Transverse colon (tissue), 4 donors: ENCODE measurements around the gene DHX40. TPM values are rescaled to one million over a fixed set of nuclear protein-coding genes. Genes with fewer than 3 reads are reported as not detected.

ENCODE experiments used
- DNase-seq: peaks from one replicate; pipeline ENCODE4 v3.0.0-alpha.2; 2019
- H3K27ac ChIP-seq, 4 donors: fragments of 200-600 bp; sonication (generic); 2 replicates each; pipeline ENCODE4 v1.5.1; 2016 to 2018; ENCODE audit warnings: inconsistent platforms in 4 of 4
- H3K27me3 ChIP-seq: fragments of 200-600 bp; sonication (generic); 2 replicates; pipeline ENCODE4 v1.5.1; 2017; ENCODE audit warnings: inconsistent platforms
- H3K36me3 ChIP-seq, 4 donors: fragments of 200-600 bp; sonication (generic); 2 replicates each; pipeline ENCODE4 v1.5.1; 2017 to 2019; ENCODE audit warnings: inconsistent platforms in 4 of 4
- H3K4me1 ChIP-seq, 4 donors: fragments of 200-600 bp; sonication (generic); 2 replicates each; pipeline ENCODE4 v1.5.1; 2017 to 2020; ENCODE audit warnings: inconsistent platforms in 4 of 4
- H3K4me3 ChIP-seq, 4 donors: fragments of 200-600 bp; sonication (generic); 1 replicate in 1 of 4; 2 replicates in 3 of 4; pipeline versions ENCODE4 v1.5.1 to v1.6.1; 2017 to 2019; ENCODE audit warnings: inconsistent platforms in 4 of 4
- H3K9me3 ChIP-seq, 2 donors: fragments of 200-600 bp; sonication (generic); 2 replicates each; pipeline ENCODE4 v1.5.1; 2017 to 2019; ENCODE audit warnings: inconsistent platforms in 2 of 2
- EP300 ChIP-seq: sonication (generic); formaldehyde crosslinking; IDR thresholded peaks from one replicate; pipeline ENCODE4 v1.6.1; 2017; ENCODE audit warnings: antibody characterized with exemption, low read depth
- POLR2A ChIP-seq: fragments of 450-650 bp; IDR thresholded peaks from one replicate; pipeline ENCODE4 v1.6.1; 2016; ENCODE audit warnings: antibody characterized with exemption, mild to moderate bottlenecking, moderate library complexity
- POLR2AphosphoS5 ChIP-seq, 3 donors: sonication (generic); formaldehyde crosslinking; IDR thresholded peaks; one replicate each; pipeline ENCODE4 v1.6.1; 2016; ENCODE audit warnings: antibody characterized with exemption in 3 of 3
- WGBS, 2 donors: methylation state at CpG; one replicate each; pipeline ENCODE4 v1.1.5; 2018; ENCODE audit warnings: low coverage in 1 of 2; 5-methylcytosine and 5-hydroxymethylcytosine counted together
- in situ Hi-C, 4 donors: fragments of 200-750 bp; cut with MboI; loops; one replicate each; pipeline versions ENCODE4 v1.15.0 to v1.15.1; 2017; ENCODE audit warnings: low sequenced_read_pairs in 3 of 4, low pct_ligation_motif_present in 1 of 4, low pct_unique_long_range_greater_than_20kb in 1 of 4
- intact Hi-C: fragments of 100-400 bp; cut with DNase I; formaldehyde crosslinking; loops from one replicate; pipeline ENCODE4 v1.15.1; 2023; ENCODE audit warnings: low total_unique reads
- total RNA-seq, 4 donors: library from RNA; depleted of rRNA; stranded (reverse); fragments of >200 nt; gene quantifications; one replicate each; pipeline ENCODE4 v1.1.0, GENCODE V29; 2016
- TF ChIP-seq, protein P1 (sequence below), 5 experiments: fragments of 200-600 bp in 3 of 5; fragments of 450-650 bp in 2 of 5; sonication (generic) in 3 of 5; IDR thresholded peaks; 1 replicate in 2 of 5; 2 replicates in 3 of 5; pipeline ENCODE4 v1.5.1; 2016 to 2017; ENCODE audit warnings: antibody characterized with exemption in 5 of 5, inconsistent platforms in 3 of 5, mild to moderate bottlenecking in 2 of 5, moderate library complexity in 1 of 5

DHX40 gene
- total RNA-seq, 4 donors from 2014 or later = 6.0 to 30.2 (median 15.2) TPM

GRCh38 chr17:59526451-59526850 lies 39.0 kb upstream of the DHX40 start:
- Histone ChIP-seq H3K4me3 (no peak overlapping the region), H3K9me3 (no peaks in the 10 kb centered on the region), H3K4me1 (peaks cover 0 to 3% (median 0%) of the 10 kb centered on the region in 4 donors), H3K36me3 (no peaks in the 10 kb centered on the region), H3K27ac (no peak overlapping the region), H3K27me3 (no peaks in the 10 kb centered on the region)
- no peak for DNase-seq
- intact Hi-C loops (loop anchor here (1.0 kb wide), 1 partner anchor 46 kb away; no protein-coding TSS in a partner anchor), in situ Hi-C loops (no loop called here)
- TF ChIP-seq POLR2AphosphoS5 (IDR thresholded peaks at IDR 0.05) (no peak), EP300 (no peak), POLR2A (no peak)
- TF ChIP-seq, protein P1, sequence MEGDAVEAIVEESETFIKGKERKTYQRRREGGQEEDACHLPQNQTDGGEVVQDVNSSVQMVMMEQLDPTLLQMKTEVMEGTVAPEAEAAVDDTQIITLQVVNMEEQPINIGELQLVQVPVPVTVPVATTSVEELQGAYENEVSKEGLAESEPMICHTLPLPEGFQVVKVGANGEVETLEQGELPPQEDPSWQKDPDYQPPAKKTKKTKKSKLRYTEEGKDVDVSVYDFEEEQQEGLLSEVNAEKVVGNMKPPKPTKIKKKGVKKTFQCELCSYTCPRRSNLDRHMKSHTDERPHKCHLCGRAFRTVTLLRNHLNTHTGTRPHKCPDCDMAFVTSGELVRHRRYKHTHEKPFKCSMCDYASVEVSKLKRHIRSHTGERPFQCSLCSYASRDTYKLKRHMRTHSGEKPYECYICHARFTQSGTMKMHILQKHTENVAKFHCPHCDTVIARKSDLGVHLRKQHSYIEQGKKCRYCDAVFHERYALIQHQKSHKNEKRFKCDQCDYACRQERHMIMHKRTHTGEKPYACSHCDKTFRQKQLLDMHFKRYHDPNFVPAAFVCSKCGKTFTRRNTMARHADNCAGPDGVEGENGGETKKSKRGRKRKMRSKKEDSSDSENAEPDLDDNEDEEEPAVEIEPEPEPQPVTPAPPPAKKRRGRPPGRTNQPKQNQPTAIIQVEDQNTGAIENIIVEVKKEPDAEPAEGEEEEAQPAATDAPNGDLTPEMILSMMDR (IDR thresholded peaks at IDR 0.05) = no peak
- WGBS, 2 donors = 69 to 88% methylated on average over 2 of the region's 2 CpGs

- intact Hi-C loops = no loop called here
- no peaks in the 10 kb centered on the region for H3K4me1 ChIP-seq
- no peaks in the 10 kb centered on the region for H3K9me3 ChIP-seq
- WGBS, 2 donors = 75 to 88% methylated on average over 5 to 6 of the region's 6 CpGs
- H3K36me3 ChIP-seq = no peaks in the 10 kb centered on the region
- no peaks in the 10 kb centered on the region for H3K27me3 ChIP-seq
- no peak for DNase-seq
- no peak overlapping the region for H3K27ac ChIP-seq
- in situ Hi-C loops = no loop called here
- TF ChIP-seq POLR2AphosphoS5 (IDR thresholded peaks at IDR 0.05) (no peak), EP300 (no peak), POLR2A (no peak)
- TF ChIP-seq, protein P1 (IDR thresholded peaks at IDR 0.05) = no peak
- H3K4me3 ChIP-seq = no peak overlapping the region
These were observed 38.0 kb upstream of the DHX40 start for GRCh38 chr17:59527325-59527917.

DNA sequence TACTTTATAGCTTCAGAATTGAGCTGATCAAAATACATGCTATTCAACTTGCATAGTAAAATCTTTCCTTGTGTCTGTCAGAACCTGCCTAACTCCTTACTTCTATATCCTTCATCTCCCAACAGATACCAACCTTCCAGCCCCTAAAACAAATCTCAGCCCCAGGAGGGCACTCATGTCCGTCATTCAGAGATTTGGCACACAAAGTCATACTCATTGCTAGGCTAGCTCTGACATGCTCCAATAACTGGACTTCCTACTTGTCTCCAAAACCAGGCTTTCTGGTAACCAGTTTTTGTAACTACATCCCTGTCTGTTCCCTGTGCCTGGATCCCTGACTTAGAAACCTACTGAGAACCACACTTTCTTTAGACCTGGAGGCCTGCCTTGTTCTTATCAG lies 37.5 kb upstream of the DHX40 start:
- Histone ChIP-seq H3K27me3 (no peaks in the 10 kb centered on the region), H3K4me3 (no peak overlapping the region), H3K4me1 (no peaks in the 10 kb centered on the region), H3K27ac (no peak overlapping the region), H3K36me3 (no peaks in the 10 kb centered on the region), H3K9me3 (no peaks in the 10 kb centered on the region)
- in situ Hi-C loops (no loop called here), intact Hi-C loops (no loop called here)
- 80 to 100% methylated on average over 1 of the region's 1 CpG for WGBS, 2 donors
- no peak for DNase-seq
- TF ChIP-seq EP300 (no peak), POLR2AphosphoS5 (IDR thresholded peaks at IDR 0.05) (no peak), POLR2A (no peak)
- TF ChIP-seq, protein P1 (IDR thresholded peaks at IDR 0.05) = no peak

DNA sequence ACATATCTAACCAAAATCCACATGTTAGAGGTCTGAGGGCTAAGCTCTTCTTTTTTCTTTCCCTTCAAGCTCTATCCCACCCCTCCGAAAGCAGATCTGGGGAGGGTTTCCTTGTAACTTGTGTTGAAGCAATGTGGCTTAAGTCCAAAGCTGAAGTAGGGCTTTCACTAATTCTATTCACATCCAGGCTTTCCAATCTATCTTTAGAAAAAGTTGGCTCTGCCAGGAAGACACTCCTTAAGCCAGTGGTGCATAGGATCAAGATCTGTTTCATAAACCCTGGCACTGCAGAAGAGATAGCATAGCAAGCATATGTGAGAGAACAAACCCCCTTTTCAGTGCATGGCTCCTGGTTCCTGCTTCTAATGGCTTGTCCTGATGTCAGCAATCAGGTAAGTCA lies 34.9 kb upstream of the DHX40 start:
- Histone ChIP-seq H3K9me3 (no peaks in the 10 kb centered on the region), H3K36me3 (no peaks in the 10 kb centered on the region), H3K4me3 (no peak overlapping the region), H3K27me3 (no peaks in the 10 kb centered on the region), H3K4me1 (no peaks in the 10 kb centered on the region), H3K27ac (no peak overlapping the region)
- WGBS, 2 donors = 83 to 87% methylated on average over 1 of the region's 1 CpG
- TF ChIP-seq POLR2AphosphoS5 (IDR thresholded peaks at IDR 0.05) (no peak), POLR2A (no peak), EP300 (no peak)
- TF ChIP-seq, protein P1 (IDR thresholded peaks at IDR 0.05) = no peak
- intact Hi-C loops = no loop called here
- in situ Hi-C loops = no loop called here
- DNase-seq = no peak
